Mucosa of stomach (tissue), 1 donor: ENCODE results near the gene EIF4G3.
"Not testable (repeated sequence)": the region's sequence is repeated elsewhere in the genome, so short reads cannot be mapped to it uniquely, and the experiment has no call there.

Source experiments
- H3K27me3 ChIP-seq: one replicate; pipeline ENCODE4 v1.7.0; 2013; ENCODE audit warnings: mild to moderate bottlenecking, low read length; ENCODE audit not compliant: control insufficient read depth, insufficient read depth
- H3K36me3 ChIP-seq: one replicate; pipeline ENCODE4 v1.7.0; 2013; ENCODE audit warnings: low read length; ENCODE audit not compliant: control insufficient read depth, insufficient read depth
- H3K4me1 ChIP-seq: one replicate; pipeline ENCODE4 v1.7.0; 2013; ENCODE audit warnings: mild to moderate bottlenecking, low read length; ENCODE audit not compliant: control insufficient read depth, insufficient read depth
- H3K4me3 ChIP-seq: one replicate; pipeline ENCODE4 v1.7.0; 2013; ENCODE audit warnings: low read length
- H3K9ac ChIP-seq: one replicate; pipeline ENCODE4 v1.7.0; 2013; ENCODE audit warnings: mild to moderate bottlenecking, low read length, moderate library complexity
- H3K9me3 ChIP-seq: one replicate; pipeline ENCODE4 v1.7.0; 2013; ENCODE audit warnings: mild to moderate bottlenecking, low read length, moderate library complexity; ENCODE audit not compliant: control insufficient read depth
- donor health status: Pancreatic carcinoma.

The EIF4G3 gene

DNA sequence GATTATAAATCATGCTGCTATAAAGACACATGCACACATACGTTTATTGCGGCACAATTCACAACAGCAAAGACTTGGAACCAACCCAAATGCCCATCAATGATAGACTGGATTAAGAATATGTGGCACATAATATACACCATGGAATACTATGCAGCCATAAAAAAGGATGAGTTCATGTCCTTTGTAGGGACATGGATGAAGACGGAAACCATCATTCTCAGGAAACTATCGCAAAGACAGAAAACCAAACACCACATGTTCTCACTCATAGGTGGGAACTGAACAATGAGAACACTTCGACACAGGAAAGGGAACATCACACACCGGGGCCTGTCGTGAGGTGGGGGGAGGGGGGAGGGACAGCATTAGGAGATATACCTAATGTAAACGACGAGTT, 82.4 kb downstream of the EIF4G3 start:
- not testable (repeated sequence) for H3K4me1 ChIP-seq, H3K9ac ChIP-seq, H3K27me3 ChIP-seq, H3K4me3 ChIP-seq, H3K36me3 ChIP-seq, H3K9me3 ChIP-seq

- H3K27me3 ChIP-seq, H3K4me3 ChIP-seq, H3K9ac ChIP-seq, H3K9me3 ChIP-seq, H3K4me1 ChIP-seq, H3K36me3 ChIP-seq: not testable (repeated sequence)
These were observed 83.3 kb downstream of the EIF4G3 start for GRCh38 chr1:21093271-21093958.

DNA sequence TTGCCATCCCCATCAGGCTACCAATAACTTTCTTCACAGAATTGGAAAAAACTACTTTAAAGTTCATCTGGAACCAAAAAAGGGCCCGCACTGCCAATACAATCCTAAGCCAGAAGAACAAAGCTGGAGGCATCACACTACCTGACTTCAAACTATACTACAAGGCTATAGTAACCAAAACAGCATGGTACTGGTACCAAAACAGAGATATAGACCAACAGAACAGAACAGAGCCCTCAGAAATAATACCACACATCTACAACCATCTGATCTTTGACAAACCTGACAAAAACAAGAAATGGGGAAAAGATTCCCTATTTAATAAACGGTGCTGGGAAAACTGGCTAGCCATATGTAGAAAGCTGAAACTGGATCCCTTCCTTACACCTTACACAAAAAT, 84.2 kb downstream of the EIF4G3 start:
- not testable (repeated sequence) for H3K9ac ChIP-seq, H3K4me3 ChIP-seq, H3K9me3 ChIP-seq, H3K4me1 ChIP-seq, H3K36me3 ChIP-seq, H3K27me3 ChIP-seq

DNA sequence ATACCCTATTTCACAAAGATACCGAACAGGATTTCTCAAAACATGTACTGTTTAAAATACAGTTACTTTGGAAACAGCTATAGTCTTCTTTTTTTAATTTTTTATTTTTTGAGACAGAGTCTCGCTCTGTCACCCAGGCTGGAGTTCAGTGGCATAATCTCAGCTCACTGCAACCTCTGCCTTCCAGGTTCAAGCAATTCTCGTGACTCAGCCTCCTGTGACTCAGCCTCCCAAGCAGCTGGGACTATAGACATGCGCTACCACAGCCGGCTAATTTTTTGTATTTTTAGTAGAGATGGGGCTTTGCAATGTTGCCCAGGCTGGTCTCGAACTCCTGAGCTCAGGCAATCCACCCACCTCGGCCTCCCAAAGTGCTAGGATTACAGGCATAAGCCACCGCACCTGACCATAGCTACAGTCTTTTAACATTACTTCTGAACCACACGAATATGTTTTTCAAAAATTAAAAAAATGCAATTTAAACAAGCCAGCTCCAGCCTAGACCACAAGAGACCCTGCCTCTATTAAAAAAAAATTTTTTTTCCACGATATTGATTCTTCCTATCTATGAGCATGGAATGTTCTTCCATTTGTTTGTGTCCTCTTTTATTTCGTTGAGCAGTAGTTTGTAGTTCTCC, 85.5 kb downstream of the EIF4G3 start:
- H3K27me3 ChIP-seq, H3K9me3 ChIP-seq: not testable (repeated sequence)

GRCh38 chr1:21090463-21090862, 86.2 kb downstream of the EIF4G3 start:
- H3K4me1 ChIP-seq = peaks cover 5% of the 10 kb centered on the region

More for the DNA sequence above, 85.5 kb downstream of the EIF4G3 start:
- H3K4me3 ChIP-seq, H3K4me1 ChIP-seq, H3K9ac ChIP-seq, H3K36me3 ChIP-seq: not testable (repeated sequence)

DNA sequence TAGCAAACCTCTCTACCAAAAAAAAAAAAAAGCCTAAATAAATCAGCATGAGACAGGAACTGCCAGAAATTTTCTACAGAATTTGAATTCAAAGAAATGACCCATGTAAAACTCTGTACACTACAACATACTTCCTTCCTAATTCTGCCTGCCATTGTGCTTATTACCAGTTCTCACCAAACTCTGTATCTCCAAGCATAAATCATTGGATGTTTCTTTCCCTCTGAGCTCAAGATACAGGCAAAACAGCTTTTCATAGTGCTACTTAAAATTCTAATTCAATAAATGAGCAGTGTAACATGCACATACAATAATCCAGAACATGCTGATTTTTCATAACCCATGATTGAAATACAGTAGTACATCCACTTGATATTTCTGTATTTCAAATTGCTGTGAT, 87.0 kb downstream of the EIF4G3 start:
- Histone ChIP-seq H3K9ac (no peak overlapping the region), H3K9me3 (no peaks in the 10 kb centered on the region), H3K4me1 (peaks cover 5% of the 10 kb centered on the region), H3K4me3 (no peak overlapping the region), H3K36me3 (no peaks in the 10 kb centered on the region), H3K27me3 (no peaks in the 10 kb centered on the region)

More at GRCh38 chr1:21090463-21090862, 86.2 kb downstream of the EIF4G3 start:
- H3K9me3 ChIP-seq = no peaks in the 10 kb centered on the region
- H3K27me3 ChIP-seq = no peaks in the 10 kb centered on the region
- H3K4me3 ChIP-seq = no peak overlapping the region
- no peak overlapping the region for H3K9ac ChIP-seq
- H3K36me3 ChIP-seq = no peaks in the 10 kb centered on the region

DNA sequence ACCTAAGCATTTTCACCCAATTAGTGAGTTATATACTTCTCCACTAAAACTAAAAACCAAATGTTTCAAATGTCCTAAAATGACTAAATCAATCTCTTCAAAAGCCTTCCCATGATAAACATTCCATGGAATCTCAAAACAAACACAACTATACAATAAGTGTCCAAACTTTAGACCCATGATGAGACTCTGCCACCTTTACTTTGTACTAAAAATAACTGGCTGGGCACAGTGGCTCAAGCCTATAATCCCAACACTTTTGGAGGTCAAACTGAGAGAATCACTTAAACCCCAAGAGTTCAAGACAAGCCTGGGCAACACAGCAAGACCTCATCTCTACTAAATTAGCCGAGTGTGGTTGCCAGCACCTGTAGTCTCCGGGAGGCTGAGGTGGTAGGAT, 87.4 kb downstream of the EIF4G3 start:
- Histone ChIP-seq H3K27me3 (no peaks in the 10 kb centered on the region), H3K36me3 (no peaks in the 10 kb centered on the region), H3K9ac (no peak overlapping the region), H3K9me3 (no peaks in the 10 kb centered on the region), H3K4me1 (peaks cover 5% of the 10 kb centered on the region), H3K4me3 (no peak overlapping the region)

- no peak overlapping the region for H3K9ac ChIP-seq
- peaks cover 4% of the 10 kb centered on the region for H3K4me1 ChIP-seq
- no peaks in the 10 kb centered on the region for H3K27me3 ChIP-seq
- H3K4me3 ChIP-seq = no peak overlapping the region
- no peaks in the 10 kb centered on the region for H3K36me3 ChIP-seq
- no peaks in the 10 kb centered on the region for H3K9me3 ChIP-seq
These were observed 92.4 kb downstream of the EIF4G3 start for GRCh38 chr1:21084111-21084810.

DNA sequence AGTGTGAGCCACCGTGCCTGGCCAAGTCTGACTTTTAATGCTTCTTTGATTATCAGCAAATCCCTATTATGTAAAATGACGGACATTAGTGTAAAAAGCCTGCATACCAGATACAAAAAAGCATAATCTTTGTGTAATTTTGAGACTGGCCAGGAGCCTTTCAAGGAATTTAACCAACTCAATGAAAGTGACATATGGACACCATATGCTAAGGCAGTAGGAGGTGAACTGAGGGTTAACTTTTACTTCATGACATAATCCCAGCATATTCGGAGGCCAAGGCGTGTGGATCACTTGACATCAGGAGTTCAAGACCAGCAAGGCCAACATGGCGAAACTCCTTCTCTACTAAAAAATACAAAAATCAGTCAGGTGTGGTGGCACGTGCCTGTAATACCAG, 94.6 kb downstream of the EIF4G3 start:
- Histone ChIP-seq H3K4me3 (no peak overlapping the region), H3K9ac (no peak overlapping the region), H3K9me3 (no peaks in the 10 kb centered on the region), H3K27me3 (no peaks in the 10 kb centered on the region), H3K4me1 (peaks cover 4% of the 10 kb centered on the region), H3K36me3 (no peaks in the 10 kb centered on the region)

- Histone ChIP-seq H3K36me3 (no peaks in the 10 kb centered on the region), H3K27me3 (no peaks in the 10 kb centered on the region), H3K9ac (no peak overlapping the region), H3K9me3 (no peaks in the 10 kb centered on the region), H3K4me3 (no peak overlapping the region), H3K4me1 (no peaks in the 10 kb centered on the region)
These were observed 99.6 kb downstream of the EIF4G3 start for GRCh38 chr1:21077085-21077484.

DNA sequence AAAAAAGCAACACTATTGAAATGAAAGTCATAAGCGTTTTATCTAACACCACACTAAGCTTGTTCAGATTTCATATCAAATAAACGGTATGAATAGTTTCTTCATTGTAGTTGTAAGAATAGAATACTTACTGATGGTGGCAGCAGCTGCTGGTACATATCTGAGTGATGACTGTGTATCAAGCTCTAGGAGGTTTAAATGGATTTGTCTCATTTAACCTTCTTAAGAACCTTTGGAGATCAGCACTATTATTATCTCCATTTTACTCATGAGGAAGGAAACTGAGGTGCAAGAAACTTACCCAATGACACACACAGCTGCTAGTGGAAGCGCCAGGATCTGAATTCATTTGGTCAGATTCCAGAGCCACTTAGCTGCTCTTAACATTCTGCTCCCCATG, 104.0 kb downstream of the EIF4G3 start:
- no peak overlapping the region for H3K9ac ChIP-seq
- H3K4me3 ChIP-seq = no peak overlapping the region
- no peaks in the 10 kb centered on the region for H3K36me3 ChIP-seq
- no peaks in the 10 kb centered on the region for H3K4me1 ChIP-seq
- no peaks in the 10 kb centered on the region for H3K27me3 ChIP-seq
- no peaks in the 10 kb centered on the region for H3K9me3 ChIP-seq

GRCh38 chr1:21069549-21069948, 107.1 kb downstream of the EIF4G3 start:
- no peak overlapping the region for H3K9ac ChIP-seq
- H3K27me3 ChIP-seq = no peaks in the 10 kb centered on the region
- H3K4me1 ChIP-seq = peaks cover 6% of the 10 kb centered on the region

More at GRCh38 chr1:21069549-21069948, 107.1 kb downstream of the EIF4G3 start:
- H3K36me3 ChIP-seq = no peaks in the 10 kb centered on the region
- no peak overlapping the region for H3K4me3 ChIP-seq
- no peaks in the 10 kb centered on the region for H3K9me3 ChIP-seq
